Hematopoietic multipotent progenitor cell treated with erythropoietin and hydrocortisone succinate and interleukin-3 and kit ligand, for 4 days (in vitro differentiated cells): Measurements from ENCODE around the gene ACMSD.

ENCODE experiments used
- DNase-seq: peaks from one replicate; pipeline ENCODE4 v3.0.0-alpha.2; 2015

Gene ACMSD

DNA sequence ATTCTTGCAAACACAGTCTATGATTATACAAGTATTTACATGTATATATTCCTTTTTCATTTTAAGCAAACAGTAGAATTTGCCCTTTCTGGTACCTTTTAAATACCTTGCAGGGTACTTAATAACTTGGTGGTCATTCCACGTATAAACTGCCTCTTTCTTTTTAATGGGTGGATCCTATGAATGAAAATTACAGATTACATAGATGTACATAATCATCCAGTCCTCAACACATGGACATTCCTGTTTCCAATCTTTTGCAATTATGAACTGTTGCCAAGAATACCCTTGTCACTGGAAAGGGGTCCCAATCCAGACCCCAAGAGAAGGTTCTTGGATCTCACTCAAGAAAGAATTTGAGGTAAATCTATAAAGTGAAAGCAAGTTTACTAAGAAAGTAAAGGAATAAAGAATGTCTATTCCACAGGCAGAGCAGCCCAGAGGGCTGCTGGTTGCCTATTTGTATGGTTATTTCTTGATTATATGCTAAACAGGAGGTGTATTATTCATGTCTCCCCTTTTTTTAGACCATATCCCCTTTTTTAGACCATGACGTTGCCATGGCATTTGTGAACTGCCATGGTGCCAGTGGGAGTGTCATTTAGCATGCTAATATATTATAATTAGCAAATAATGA lies 72.5 kb downstream of the ACMSD start:
- no peak for DNase-seq

DNA sequence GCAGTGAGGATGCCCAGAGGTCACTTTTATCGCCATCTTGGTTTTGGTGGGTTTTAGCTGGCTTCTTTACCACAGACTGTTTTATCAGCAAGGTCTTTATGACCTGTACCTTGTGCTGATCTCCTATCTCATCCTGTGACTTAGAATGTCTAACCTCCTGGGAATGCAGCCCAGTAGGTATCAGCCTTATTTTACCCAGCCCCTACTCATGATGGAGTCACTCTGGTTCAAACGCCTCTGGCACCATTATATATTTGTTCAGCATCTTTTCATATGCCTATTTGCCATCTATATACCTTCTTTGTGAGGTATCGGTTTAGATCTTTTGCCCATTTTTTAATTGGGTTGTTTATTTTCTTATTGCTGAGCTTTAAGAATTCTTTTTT lies 73.0 kb downstream of the ACMSD start:
- no peak for DNase-seq

DNA sequence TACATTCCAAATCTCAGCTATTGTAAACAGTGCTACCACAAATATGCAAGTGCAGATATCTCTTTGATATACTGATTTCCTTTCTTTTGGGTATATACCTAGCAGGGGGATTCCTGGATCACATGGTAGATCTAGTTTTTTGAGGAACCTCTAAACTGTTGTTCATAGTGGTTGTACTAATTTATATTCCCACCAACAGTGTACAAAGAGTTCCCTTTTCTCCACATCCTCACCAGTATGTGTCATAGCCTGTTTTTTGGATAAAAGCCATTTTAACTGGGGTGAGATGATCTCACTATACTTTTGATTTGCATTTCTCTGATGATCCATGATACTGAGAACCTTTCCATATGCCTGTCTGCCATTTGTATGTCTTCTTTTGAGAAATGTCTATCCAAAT lies 73.9 kb downstream of the ACMSD start:
- DNase-seq = peak; percentile 7

DNA sequence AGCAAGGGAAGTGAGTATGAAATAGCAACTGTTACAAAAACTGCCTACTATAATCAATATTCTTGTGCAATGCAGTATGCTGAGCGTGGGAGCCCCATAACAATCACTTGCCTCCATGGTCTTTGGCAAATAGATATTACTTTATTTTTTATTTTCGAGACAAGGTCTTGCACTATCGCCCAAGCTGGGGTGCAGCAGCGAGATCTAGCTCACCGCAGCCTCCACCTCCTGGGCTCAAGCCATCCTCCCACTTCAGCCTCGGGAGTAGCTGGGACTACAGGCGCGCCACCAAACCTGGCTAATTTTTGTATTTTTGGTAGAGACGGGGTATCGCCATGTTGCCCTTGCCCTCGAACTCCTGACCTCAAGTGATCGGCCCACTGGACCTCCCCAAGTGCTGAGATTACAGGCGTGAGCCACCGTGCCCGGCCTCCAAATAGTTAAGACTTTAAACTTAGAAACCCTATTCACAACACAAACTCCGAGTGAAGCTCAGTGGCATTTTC lies 79.0 kb downstream of the ACMSD start:
- no peak for DNase-seq

DNA sequence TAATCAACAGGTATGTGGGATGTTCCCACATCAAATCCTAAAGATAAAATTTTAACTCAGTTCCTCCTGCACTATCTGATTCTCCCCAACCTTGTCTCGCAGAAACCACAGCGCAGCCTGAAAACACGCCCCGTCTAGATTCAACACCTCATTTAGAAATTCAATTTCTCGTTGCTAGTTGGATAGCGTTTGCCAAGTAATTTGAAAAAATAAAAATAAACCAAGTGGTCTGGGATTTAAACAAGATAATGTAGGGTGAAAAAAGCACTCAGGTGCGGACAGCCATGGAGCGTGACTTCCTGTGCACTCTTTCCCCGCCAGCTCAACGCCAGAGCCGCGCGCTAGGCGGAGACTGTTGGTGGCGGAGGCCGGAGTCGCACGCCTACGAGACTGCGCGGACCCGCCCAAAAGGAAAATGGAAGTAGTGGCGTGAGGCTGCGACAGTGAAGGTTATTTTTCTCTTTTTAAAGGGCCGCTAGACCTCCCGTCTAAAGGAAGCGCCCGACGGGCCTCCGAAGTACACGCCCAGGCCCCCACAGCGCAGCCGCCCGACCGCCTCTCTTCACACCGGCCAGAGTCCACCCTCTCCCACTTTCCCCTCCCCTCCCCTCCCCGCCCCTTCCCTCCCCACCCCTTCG lies 79.6 kb downstream of the ACMSD start:
- DNase-seq = no peak

DNA sequence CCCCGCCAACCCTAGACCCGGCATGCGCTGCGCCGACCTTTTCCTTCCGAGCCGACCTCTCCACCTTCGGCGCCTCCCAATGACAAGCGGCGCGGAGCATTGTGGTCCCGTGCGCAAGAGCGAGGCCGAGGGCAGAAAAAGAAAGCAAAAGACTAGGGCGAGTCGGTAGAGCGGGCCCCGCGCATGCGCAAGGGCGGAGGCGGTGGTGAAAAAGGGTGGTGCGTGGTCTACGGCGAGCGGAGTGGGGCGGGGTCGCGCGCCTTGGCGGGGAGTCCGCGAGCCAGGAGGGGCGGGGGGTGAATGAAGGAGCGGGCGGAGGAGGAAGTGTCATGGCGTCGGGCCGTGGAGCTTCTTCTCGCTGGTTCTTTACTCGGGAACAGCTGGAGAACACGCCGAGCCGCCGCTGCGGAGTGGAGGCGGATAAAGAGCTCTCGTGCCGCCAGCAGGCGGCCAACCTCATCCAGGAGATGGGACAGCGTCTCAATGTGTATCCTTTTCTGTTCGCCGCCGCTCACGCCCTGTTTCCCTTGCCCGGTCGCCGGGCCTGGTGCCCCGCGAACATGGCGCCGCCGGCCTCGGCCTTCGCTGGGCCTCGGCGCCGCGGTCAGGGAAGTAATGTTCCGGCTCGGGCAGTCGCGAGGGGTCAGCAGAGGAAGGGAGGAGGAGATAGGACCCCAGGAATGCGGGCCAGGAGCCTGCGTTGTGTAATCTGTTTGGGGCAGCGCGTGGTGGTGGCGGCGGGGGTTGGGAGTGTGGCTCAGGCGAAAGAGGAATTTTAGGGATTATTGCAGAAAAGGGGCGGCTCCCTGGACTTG lies 80.3 kb downstream of the ACMSD start, which contains the start of gene CCNT2:
TSS of gene CCNT2 (plus strand) at position 297 of the 815 bp plus-strand sequence. CDS start at position 330, 33 bp downstream.
- DNase-seq = peak; percentile 100

DNA sequence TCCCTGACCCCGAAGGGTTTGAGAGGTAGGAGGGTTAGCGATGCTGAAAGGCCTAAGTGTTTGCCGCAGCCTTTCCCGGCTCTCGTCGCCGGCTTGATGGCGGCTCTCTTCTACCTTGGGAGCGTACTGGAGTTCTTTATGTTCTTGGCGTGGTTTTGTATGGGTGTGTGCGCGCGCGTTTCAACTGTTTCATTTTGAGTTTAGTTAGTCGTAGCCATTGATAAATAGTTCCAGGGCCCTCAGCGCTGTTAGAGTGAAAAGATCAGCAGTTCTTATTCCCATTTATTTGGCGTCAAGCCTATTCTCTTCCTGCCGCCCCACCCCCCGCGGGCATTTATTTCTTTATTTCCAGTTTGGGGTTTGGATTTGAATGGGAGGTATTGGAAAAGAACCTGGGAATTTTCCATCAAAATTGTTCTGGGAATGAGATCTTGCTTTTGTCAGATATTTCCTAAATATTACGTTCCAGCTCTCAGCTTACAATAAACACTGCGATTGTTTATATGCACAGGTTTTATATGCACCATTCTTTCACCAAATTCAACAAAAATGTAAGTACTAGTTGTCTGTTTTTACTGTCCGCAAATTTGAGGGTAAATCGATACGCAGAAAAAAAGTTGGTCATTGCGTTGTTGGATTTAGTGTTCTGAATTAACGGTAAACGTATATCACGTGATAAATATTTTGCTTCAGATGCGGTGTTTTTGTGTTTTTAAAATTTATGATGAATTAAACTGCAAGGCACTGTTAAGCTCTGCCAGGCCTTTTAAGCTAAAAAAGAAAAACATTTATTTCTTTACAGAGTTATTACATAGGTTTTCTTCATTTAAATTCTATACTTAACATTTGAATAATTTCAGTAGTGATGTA lies 81.2 kb downstream of the ACMSD start:
- peak; percentile 72 for DNase-seq

DNA sequence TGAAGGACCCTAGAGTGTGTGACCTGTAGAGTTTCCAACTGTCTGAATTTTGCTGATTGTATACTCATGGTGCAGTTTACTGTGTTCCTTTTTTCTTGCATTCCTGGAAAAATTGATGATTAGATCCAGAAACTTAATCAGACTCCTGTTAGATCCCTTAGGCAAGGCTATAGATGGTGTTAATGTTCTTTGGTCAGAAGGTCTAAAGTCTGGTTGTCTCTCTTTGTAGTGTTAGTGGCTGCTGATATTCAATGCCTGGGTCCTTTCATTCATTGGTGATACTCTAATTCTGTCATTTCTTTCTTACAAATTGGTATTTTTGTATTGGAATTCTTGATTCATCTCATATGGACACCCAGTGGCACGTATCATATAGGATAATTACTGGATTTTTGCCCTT lies 86.5 kb downstream of the ACMSD start:
- no peak for DNase-seq

DNA sequence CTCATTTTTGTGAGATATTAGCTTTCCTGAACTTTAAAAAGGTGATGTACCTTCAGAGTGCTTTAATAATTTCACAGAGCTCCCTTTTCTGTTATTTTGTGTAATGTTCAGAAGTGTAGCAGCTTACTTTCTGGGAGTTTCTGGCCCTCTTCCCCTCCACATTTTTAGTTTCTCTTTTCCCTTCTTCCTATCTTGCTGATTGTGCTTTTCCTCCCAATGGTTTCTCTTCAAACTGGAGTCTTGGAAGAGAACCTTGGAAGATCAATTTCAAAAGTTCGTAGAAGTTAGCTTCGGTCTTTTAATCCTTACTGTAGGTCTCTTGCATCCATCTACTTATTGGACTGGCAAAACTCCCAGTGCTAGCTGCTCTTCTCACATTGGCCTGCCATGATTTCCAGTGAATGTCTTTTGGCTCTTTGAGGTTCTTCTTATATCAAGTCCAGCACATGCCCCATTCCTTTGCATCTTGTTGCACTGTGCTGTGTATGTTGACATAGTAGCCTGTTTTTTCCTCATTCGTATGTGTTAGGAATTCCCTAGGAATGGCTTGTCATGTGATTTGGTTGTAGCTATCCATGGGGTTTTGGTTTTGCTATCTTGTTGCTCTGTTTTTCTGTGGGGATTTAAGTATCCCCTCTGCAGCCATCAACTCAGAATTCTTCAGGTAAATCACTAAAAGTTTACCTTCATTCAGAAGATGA lies 88.0 kb downstream of the ACMSD start:
- DNase-seq = no peak

DNA sequence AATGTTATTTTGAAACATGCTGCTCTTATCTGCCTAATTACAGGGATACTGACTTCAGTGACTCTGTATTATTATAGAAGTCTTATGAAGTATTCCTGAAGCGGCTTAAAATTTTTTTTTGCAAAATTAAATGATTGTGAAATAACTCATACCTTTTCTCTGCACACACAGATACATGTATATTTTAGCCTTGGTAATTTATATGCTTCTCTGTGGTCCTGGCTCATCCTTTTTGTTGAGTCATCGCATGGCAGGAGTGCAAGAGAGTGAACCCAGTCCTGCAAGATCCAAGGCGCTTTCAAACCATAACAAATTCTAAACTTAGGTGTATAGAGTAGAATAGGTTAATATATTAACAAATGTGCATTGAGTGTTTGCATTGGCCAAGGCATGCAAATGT lies 88.8 kb downstream of the ACMSD start:
- DNase-seq = peak; percentile 36

DNA sequence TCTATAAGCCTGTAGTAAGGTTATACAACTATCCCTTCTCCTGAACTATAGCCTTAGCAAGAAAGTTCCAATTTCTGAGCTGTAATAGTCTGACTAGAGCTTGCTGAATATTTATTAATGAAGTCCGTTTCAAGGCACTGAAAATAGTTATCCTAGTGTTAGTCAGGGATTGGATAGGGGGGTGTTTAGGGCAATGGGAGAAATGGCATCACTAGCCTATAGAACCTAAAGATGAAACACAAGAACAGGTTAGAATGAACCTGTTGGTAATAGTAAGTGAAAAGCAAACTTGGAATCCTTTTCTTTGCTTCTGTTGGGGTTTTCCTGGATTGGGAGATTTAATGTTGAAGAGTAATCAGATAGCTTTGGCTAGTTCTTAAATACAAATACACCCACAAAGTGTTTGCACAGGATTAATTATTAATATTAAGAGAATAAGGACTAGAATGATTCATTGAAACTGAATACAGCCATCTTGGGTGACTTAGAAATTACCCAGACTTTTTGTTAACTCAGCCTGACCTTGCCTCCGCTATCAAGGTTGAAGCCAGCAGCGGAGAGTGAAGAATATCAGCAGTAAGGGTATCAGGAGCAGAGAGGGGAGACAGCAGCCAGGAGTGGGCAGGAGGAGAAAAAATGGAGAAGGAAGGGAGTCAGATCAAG lies 94.6 kb downstream of the ACMSD start:
- DNase-seq = no peak

DNA sequence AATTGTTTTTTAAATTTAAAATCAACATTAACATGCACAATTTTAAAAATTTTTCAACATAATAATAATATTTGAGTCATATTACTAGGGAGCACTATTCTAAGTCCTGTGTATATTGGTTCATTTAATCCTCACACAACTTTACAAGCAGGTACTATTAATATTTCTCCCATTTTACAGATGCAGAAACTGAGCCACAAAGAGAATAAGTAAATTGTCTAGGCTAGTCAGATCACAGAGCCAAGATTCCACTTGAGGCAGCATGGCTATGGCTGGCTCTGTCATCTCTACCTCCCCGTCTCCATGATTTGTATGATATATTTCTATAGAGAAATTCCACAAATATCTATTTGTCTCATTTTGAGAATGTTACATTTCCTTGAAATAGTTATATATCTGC lies 95.3 kb downstream of the ACMSD start:
- no peak for DNase-seq

DNA sequence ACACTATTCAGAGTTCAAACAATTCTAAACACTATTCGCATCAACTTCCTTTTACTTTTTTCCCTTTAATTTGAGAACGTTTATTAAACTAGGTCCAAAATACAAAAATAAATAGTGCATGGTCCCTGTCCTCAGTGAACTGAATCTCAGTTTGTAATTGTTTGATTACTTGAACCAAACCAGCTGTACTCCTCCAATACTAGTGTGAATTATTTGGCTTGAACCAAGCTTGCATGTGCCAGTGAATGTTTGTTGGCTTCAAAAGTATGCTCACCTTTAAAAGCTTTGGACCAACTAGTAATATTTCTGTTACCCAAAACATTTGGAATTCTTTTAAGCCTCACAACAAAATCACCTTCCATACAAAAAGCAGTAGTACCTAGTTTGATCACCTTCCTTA lies 95.7 kb downstream of the ACMSD start:
- no peak for DNase-seq

DNA sequence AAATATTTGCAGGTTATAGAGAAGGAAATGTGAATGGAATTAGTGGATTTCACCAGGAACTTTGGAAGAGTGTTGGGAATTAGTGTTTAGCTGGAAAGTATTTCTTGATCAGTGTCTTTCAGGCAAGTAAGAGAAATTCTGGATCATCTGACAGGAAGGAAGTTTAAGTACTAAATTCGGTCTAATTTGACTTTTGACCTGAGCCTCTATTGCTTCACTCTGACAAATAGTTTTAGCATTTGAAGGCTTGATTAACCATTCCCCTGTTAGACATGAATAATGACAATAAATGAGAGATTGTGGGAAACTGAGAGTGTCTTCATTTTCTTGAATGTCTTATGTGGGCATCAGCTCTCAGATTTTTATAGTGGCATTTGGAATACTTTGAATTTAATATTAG lies 96.2 kb downstream of the ACMSD start:
- no peak for DNase-seq

DNA sequence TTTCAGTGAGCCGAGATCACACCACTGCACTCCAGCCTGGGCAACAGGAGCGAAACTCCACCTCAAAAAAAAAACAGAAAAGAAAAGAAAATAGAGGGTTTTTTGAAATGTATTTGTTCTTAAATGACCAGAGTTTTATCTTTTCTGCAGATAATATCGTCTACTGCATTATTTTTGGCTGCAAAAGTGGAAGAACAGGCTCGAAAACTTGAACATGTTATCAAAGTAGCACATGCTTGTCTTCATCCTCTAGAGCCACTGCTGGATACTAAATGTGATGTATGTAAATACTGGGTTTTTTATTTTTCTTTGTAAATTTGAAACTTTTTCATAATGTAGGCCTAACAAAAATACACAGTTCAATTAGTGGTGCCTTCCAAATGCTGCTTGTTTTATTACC lies 98.3 kb downstream of the ACMSD start:
- DNase-seq = peak; percentile 18

DNA sequence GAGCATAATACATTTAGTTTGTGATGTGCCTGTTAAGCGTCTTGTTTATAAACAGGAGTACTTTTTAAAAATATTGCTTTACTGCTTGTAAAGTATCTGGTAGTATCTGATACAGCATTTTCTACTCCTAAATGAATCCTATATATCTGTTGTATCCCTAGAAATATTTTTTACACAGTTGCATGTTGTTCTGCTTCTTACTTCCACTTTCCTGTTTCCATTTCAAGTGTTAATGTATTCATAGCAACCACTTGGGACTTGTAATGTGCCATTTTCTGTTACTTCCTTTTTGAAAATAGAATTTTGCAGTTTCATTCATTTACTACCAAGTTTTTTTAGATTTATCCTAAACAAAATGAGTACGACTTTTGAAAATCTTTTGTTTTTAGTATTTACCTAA lies 105.1 kb downstream of the ACMSD start:
- DNase-seq = peak; percentile 45

DNA sequence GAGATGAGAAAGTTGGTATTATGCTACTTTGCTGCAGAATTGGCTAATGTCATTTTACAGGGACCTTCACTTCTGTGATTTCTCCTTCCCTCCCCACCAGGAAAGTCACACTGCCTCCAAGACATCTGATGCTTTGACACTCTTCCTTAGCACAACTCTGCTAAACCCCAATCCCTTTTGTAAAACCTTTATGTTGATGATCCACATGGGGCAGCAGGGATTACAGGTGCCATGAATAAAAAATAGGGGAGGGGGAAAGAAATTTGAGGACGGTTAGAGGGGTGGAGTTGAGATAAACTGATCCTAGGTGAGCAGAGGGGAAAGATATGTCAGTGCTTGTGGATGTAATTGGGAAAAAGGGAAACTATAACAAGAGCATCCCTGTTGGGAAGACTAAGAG lies 106.6 kb downstream of the ACMSD start:
- DNase-seq = no peak

DNA sequence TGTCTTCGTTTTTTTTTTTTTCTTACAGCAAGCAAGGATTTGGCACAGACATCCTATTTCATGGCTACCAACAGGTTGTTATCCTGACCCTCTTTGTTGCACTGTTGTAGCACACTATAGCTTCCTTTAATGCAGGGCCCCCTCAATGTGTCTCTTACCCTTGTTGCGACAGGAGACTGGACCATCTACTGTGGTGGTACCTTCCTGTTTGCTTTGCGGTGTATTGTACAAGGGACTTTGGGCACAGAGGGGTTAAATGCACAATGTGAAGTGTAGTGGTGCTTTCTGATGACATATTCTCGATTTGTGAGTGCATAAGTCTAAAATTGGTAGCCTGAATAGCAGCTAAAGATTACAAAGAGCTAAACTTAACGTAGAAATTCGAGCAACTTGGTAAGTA lies 107.7 kb downstream of the ACMSD start:
- DNase-seq = no peak

DNA sequence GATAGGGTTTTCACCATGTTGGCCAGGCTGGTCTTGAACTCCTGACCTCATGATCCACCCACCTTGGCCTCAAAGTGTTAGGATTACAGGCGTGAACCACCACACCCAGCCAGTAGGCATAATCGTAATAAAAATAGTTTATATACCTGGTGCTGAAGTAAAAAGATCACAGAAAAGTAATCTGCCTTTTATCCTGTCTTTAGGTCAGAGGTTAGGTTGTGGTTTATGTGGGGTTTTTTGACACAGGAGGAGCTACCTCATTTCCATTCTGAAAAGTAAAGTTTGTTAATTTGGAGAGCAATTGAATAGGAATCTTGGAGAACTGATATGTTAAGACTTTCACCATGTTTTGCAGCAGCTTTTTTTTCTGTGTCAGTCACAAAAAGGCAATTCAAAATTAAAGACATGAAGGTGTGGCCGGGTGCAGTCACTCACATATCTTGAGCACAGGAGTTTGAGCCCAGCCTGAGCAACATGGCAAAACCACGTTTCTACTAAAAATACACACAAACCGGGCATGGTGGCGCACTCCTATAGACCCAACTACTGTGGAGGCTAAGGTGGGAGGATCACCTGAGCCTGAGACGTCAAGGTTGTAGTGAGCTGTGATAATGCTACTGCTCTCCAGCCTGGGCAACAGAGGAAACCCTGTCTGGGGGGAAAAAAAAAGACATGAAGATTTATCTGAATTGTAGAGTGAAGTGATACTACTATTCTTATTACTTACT lies 111.7 kb downstream of the ACMSD start:
- no peak for DNase-seq

DNA sequence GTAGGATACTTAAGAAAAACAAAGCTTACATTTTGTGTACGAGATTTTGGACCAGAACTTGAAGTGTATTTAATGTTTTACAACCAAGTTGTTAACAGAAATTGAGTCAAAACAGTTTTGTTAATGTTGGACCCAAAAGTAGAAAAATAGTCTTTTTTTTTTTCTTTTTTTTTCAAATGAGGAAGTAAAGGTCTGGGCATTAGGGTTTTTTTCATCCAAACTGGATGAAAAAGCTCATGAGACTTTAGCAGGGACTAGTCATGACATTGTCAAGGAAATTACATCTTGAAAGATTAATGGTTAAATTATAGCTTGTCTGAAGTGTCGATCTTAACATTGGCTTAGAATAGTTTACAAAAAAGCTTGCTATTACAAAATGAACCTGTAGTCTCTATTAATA lies 112.5 kb downstream of the ACMSD start:
- DNase-seq = peak; percentile 18
